Measurements from ENCODE around the gene LST1. TPM values are rescaled to one million over a fixed set of nuclear protein-coding genes. Genes with fewer than 3 reads are reported as not detected.

Gene LST1
- total RNA-seq, 6 donors from 2014 or later, result 7.7 to 132 (median 33.5) TPM

- TF ChIP-seq POLR2A (IDR thresholded peaks at IDR 0.05) (no peak), POLR2AphosphoS5 (IDR thresholded peaks at IDR 0.05) (no peak), CTCF (IDR thresholded peaks at IDR 0.05) (no peak), EP300 (IDR thresholded peaks at IDR 0.05) (no peak)
- Histone ChIP-seq H3K4me3 (peak overlapping the region in 3 of 4 donors; percentile 35 to 53 (median 43)), H3K9me3 (no peaks in the 10 kb centered on the region), H3K4me1 (peaks cover 3 to 7% (median 5%) of the 10 kb centered on the region in 4 donors), H3K27me3 (no peaks in the 10 kb centered on the region), H3K36me3 (no peaks in the 10 kb centered on the region), H3K27ac (peak overlapping the region in 3 of 4 donors; percentile 40 to 81 (median 73))
- ATAC-seq (ENCODE audit: low FRiP score in 2 of 2) (no peak), DNase-seq (no peak)
- WGBS, 2 donors, result 65 to 69% methylated on average over 8 of the region's 8 CpGs
These were observed 10.0 kb upstream of the LST1 start for GRCh38 chr6:31575952-31576685.

GRCh38 chr6:31576897-31577578 lies 9.0 kb upstream of the LST1 start:
- Histone ChIP-seq H3K4me3 (peak overlapping the region in 2 of 4 donors; percentile 43 to 53), H3K36me3 (no peaks in the 10 kb centered on the region), H3K9me3 (no peaks in the 10 kb centered on the region), H3K27me3 (no peaks in the 10 kb centered on the region), H3K27ac (peak overlapping the region in 3 of 4 donors; percentile 10 to 61 (median 23)), H3K4me1 (peaks cover 9 to 13% (median 11%) of the 10 kb centered on the region in 4 donors)
- ATAC-seq (ENCODE audit: low FRiP score in 2 of 2), result no peak
- 81 to 88% methylated on average over 19 of the region's 19 CpGs for WGBS, 2 donors
- peak in 1 of 2 donors; percentile 43 for DNase-seq
- TF ChIP-seq EP300 (IDR thresholded peaks at IDR 0.05) (no peak), POLR2AphosphoS5 (IDR thresholded peaks at IDR 0.05) (peak in 1 of 2 donors; percentile 24), CTCF (IDR thresholded peaks at IDR 0.05) (no peak), POLR2A (IDR thresholded peaks at IDR 0.05) (peak in 1 of 4 donors; percentile 13)

- ATAC-seq (ENCODE audit: low FRiP score in 2 of 2) (no peak), DNase-seq (no peak)
- H3K4me1 ChIP-seq, result peaks cover 14 to 18% (median 16%) of the 10 kb centered on the region in 4 donors
- no peak for TF ChIP-seq EP300 (IDR thresholded peaks at IDR 0.05)
- TF ChIP-seq CTCF (IDR thresholded peaks at IDR 0.05), result no peak
- TF ChIP-seq POLR2AphosphoS5 (IDR thresholded peaks at IDR 0.05), result no peak
- no peak for TF ChIP-seq POLR2A (IDR thresholded peaks at IDR 0.05)
- H3K36me3 ChIP-seq, result no peaks in the 10 kb centered on the region
- H3K4me3 ChIP-seq, result peak overlapping the region in 1 of 4 donors; percentile 53
- H3K9me3 ChIP-seq, result no peaks in the 10 kb centered on the region
- WGBS, 2 donors, result 82 to 95% methylated on average over 3 of the region's 3 CpGs
- no peaks in the 10 kb centered on the region for H3K27me3 ChIP-seq
- H3K27ac ChIP-seq, result no peak overlapping the region
These were observed 8.5 kb upstream of the LST1 start for GRCh38 chr6:31577579-31577966.

GRCh38 chr6:31578184-31579118 lies 7.6 kb upstream of the LST1 start:
- peaks cover 15 to 20% (median 17%) of the 10 kb centered on the region in 4 donors for H3K4me1 ChIP-seq
- 85 to 90% methylated on average over 8 to 12 of the region's 12 CpGs for WGBS, 2 donors
- no peaks in the 10 kb centered on the region for H3K36me3 ChIP-seq
- DNase-seq (no peak), ATAC-seq (ENCODE audit: low FRiP score in 2 of 2) (no peak)
- TF ChIP-seq EP300 (IDR thresholded peaks at IDR 0.05) (no peak), CTCF (IDR thresholded peaks at IDR 0.05) (no peak), POLR2AphosphoS5 (IDR thresholded peaks at IDR 0.05) (no peak), POLR2A (IDR thresholded peaks at IDR 0.05) (no peak)
- H3K9me3 ChIP-seq, result no peaks in the 10 kb centered on the region
- H3K4me3 ChIP-seq, result no peak overlapping the region
- no peak overlapping the region for H3K27ac ChIP-seq
- H3K27me3 ChIP-seq, result no peaks in the 10 kb centered on the region

Measured in upper lobe of left lung (tissue), 6 donors.